Uterus (tissue), 2 donors: ENCODE measurements around the gene ARHGAP18.

ENCODE experiments used
- POLR2A ChIP-seq, 2 donors: fragments of 450-650 bp; IDR thresholded peaks; one replicate each; pipeline ENCODE4 v1.6.1; 2016; ENCODE audit warnings: antibody characterized with exemption in 2 of 2, mild to moderate bottlenecking in 1 of 2, moderate library complexity in 1 of 2
- TF ChIP-seq, protein P1 (sequence below), 4 experiments: fragments of 200-600 bp in 2 of 4; fragments of 450-650 bp in 2 of 4; sonication (generic) in 2 of 4; IDR thresholded peaks; one replicate each; pipeline ENCODE4 v1.5.1; 2016 to 2019; ENCODE audit warnings: antibody characterized with exemption in 4 of 4, mild to moderate bottlenecking in 2 of 4, moderate library complexity in 1 of 4

DNA sequence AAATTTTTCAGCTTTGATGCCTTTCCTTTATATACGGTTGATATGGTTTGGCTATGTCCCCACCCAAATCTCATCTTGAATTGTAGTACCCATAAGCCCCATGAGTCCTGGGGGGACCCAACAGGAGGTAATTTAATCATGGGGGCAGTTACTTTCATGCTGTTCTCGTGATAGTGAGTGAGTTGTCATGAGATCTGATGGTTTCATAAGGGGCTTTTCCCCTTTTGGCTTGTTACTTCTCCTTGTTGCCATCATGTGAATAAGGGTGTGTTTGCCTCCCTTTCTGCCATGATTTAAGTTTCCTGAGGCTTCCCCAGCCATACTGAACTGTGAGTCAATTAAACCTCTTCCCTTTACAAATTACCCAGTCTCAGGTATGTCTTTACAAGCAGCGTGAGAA is 66.8 kb downstream of the ARHGAP18 start:
- TF ChIP-seq, protein P1, sequence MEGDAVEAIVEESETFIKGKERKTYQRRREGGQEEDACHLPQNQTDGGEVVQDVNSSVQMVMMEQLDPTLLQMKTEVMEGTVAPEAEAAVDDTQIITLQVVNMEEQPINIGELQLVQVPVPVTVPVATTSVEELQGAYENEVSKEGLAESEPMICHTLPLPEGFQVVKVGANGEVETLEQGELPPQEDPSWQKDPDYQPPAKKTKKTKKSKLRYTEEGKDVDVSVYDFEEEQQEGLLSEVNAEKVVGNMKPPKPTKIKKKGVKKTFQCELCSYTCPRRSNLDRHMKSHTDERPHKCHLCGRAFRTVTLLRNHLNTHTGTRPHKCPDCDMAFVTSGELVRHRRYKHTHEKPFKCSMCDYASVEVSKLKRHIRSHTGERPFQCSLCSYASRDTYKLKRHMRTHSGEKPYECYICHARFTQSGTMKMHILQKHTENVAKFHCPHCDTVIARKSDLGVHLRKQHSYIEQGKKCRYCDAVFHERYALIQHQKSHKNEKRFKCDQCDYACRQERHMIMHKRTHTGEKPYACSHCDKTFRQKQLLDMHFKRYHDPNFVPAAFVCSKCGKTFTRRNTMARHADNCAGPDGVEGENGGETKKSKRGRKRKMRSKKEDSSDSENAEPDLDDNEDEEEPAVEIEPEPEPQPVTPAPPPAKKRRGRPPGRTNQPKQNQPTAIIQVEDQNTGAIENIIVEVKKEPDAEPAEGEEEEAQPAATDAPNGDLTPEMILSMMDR (IDR thresholded peaks at IDR 0.05), result no peak
- no peak for TF ChIP-seq POLR2A (IDR thresholded peaks at IDR 0.05)
